H1 (cell line): ENCODE data around the gene RNF123. TPM values are rescaled to one million over a fixed set of nuclear protein-coding genes. Genes with fewer than 3 reads are reported as not detected.

Experiments
- CTCF ChIA-PET: fragments of 300-600 bp; sonication (Branson Sonifier 250); formaldehyde crosslinking; loops from one replicate; lab custom pipeline; 2021; ENCODE audit not compliant: partially characterized antibody; lab: Charles Lee
- POLR2A ChIA-PET: fragments of 300-600 bp; sonication (Branson Sonifier 250); formaldehyde crosslinking; loops from one replicate; lab custom pipeline; 2021; ENCODE audit warnings: inconsistent platforms; ENCODE audit not compliant: partially characterized antibody; lab: Charles Lee
- DNase-seq, 2 experiments: peaks; one replicate each; pipeline versions ENCODE4 v3.0.0 to v3.0.0-alpha.2; 2010 to 2022; ENCODE audit warnings: low spot score in 2 of 2, low read depth in 1 of 2, mixed read lengths in 1 of 2
- FAIRE-seq: peaks from 2 replicates; lab custom pipeline; 2011; peaks lifted over from hg19 to GRCh38; lab: Jason Lieb, UNC
- H2AFZ ChIP-seq: 2 replicates; pipeline ENCODE4 v1.8.1; 2012; ENCODE audit warnings: low read length, inconsistent platforms
- H2AK5ac ChIP-seq: 2 replicates; pipeline ENCODE4 v1.6.1; 2013; ENCODE audit warnings: low read depth, low read length
- H2BK120ac ChIP-seq: replicated peaks from 2 replicates; pipeline ENCODE3; 2013; ENCODE audit warnings: low read depth, low read length, inconsistent platforms
- H2BK12ac ChIP-seq: 2 replicates; pipeline ENCODE4 v1.6.1; 2013; ENCODE audit warnings: low read depth, low read length
- H2BK15ac ChIP-seq: 2 replicates; pipeline ENCODE4 v1.6.1; 2013; ENCODE audit warnings: low read length
- H2BK20ac ChIP-seq: 2 replicates; pipeline ENCODE4 v1.6.1; 2013; ENCODE audit warnings: low read length
- H2BK5ac ChIP-seq: 2 replicates; pipeline ENCODE4 v1.6.1; 2013; ENCODE audit warnings: low read depth, low read length
- H3K14ac ChIP-seq: 2 replicates; pipeline ENCODE4 v1.6.1; 2013; ENCODE audit warnings: inconsistent platforms; ENCODE audit not compliant: insufficient read length
- H3K18ac ChIP-seq: 2 replicates; pipeline ENCODE4 v1.6.1; 2013; ENCODE audit warnings: low read length; ENCODE audit errors: extremely low read depth
- H3K23ac ChIP-seq: 2 replicates; pipeline ENCODE4 v1.6.1; 2013; ENCODE audit warnings: inconsistent platforms; ENCODE audit not compliant: insufficient read length
- H3K23me2 ChIP-seq: 2 replicates; pipeline ENCODE4 v1.6.1; 2013; ENCODE audit warnings: low read depth, low read length
- H3K27ac ChIP-seq: 2 replicates; pipeline ENCODE4 v1.6.1; 2011; ENCODE audit warnings: low read depth, low read length, inconsistent platforms
- H3K27me3 ChIP-seq, 4 experiments: replicated peaks in 1 of 4; 1 replicate in 1 of 4; 2 replicates in 3 of 4; pipeline versions ENCODE4 v1.6.1 to v1.8.1; 2011 to 2013; ENCODE audit warnings: low read length in 3 of 4, mild to moderate bottlenecking in 3 of 4, inconsistent platforms in 2 of 4, mixed read lengths in 2 of 4, moderate library complexity in 1 of 4; ENCODE audit not compliant: control insufficient read depth in 3 of 4, insufficient read depth in 3 of 4; ENCODE audit errors: extremely low read depth in 1 of 4
- H3K36me3 ChIP-seq, 4 experiments: 2 replicates each; pipeline versions ENCODE4 v1.6.1 to v1.8.1; 2011 to 2013; ENCODE audit warnings: mild to moderate bottlenecking in 4 of 4, low read length in 3 of 4, moderate library complexity in 2 of 4, control low read depth in 1 of 4, inconsistent platforms in 1 of 4; ENCODE audit not compliant: insufficient read depth in 4 of 4, control insufficient read depth in 2 of 4
- H3K4ac ChIP-seq: replicated peaks from 2 replicates; pipeline ENCODE3; 2013; ENCODE audit warnings: low read length, low read depth, mixed read lengths, inconsistent platforms; ENCODE audit not compliant: insufficient read length
- H3K4me1 ChIP-seq, 4 experiments: replicated peaks in 1 of 4; 1 replicate in 1 of 4; 2 replicates in 3 of 4; pipeline versions ENCODE4 v1.6.1 to v1.8.1; 2011 to 2013; ENCODE audit warnings: low read length in 3 of 4, inconsistent platforms in 2 of 4, mixed read lengths in 1 of 4; ENCODE audit not compliant: insufficient read depth in 4 of 4, control insufficient read depth in 3 of 4
- H3K4me2 ChIP-seq, 2 experiments: 2 replicates each; pipeline versions ENCODE4 v1.6.1 to v1.8.1; 2011 to 2013; ENCODE audit warnings: low read depth in 2 of 2, low read length in 2 of 2, control low read depth in 1 of 2, inconsistent platforms in 1 of 2, mild to moderate bottlenecking in 1 of 2; ENCODE audit not compliant: insufficient read depth in 1 of 2
- H3K4me3 ChIP-seq, 4 experiments: fragments of 200-600, 300-600 bp in 1 of 4; sonication (generic), shearing (Covaris generic), sonication (Bioruptor Twin) in 1 of 4; 2 replicates each; pipeline versions ENCODE4 v1.5.1 to v1.8.1; 2011 to 2016; ENCODE audit warnings: low read length in 4 of 4, low read depth in 3 of 4, control low read depth in 2 of 4, inconsistent platforms in 2 of 4, mild to moderate bottlenecking in 2 of 4, mixed read lengths in 1 of 4, moderate library complexity in 1 of 4; ENCODE audit not compliant: insufficient read depth in 2 of 4; ENCODE audit errors: extremely low read depth in 1 of 4
- H3K56ac ChIP-seq: replicated peaks from 2 replicates; pipeline ENCODE3; 2013; ENCODE audit warnings: low read depth, mild to moderate bottlenecking, mixed read lengths, low read length, inconsistent platforms; ENCODE audit not compliant: insufficient read length
- H3K79me1 ChIP-seq: 2 replicates; pipeline ENCODE4 v1.6.1; 2013; ENCODE audit warnings: low read depth, low read length, control low read depth
- H3K79me2 ChIP-seq, 2 experiments: 2 replicates each; pipeline versions ENCODE4 v1.6.1 to v1.8.1; 2012 to 2013; ENCODE audit warnings: low read length in 2 of 2, mild to moderate bottlenecking in 2 of 2, inconsistent platforms in 1 of 2; ENCODE audit not compliant: insufficient read depth in 2 of 2, control insufficient read depth in 1 of 2
- H3K9ac ChIP-seq, 4 experiments: replicated peaks in 1 of 4; 1 replicate in 1 of 4; 2 replicates in 3 of 4; pipeline versions ENCODE4 v1.6.1 to v1.8.1; 2011 to 2013; ENCODE audit warnings: low read depth in 3 of 4, low read length in 3 of 4, control low read depth in 2 of 4, mild to moderate bottlenecking in 2 of 4, moderate library complexity in 2 of 4, inconsistent platforms in 1 of 4; ENCODE audit errors: extremely low read depth in 1 of 4
- H3K9me3 ChIP-seq, 2 experiments: 2 replicates each; pipeline versions ENCODE4 v1.6.1 to v1.8.1; 2012 to 2013; ENCODE audit warnings: mild to moderate bottlenecking in 2 of 2, moderate library complexity in 2 of 2, control low read depth in 1 of 2, inconsistent platforms in 1 of 2, low read depth in 1 of 2, low read length in 1 of 2, mixed read lengths in 1 of 2; ENCODE audit not compliant: insufficient read depth in 2 of 2
- H4K20me1 ChIP-seq, 2 experiments: replicated peaks in 1 of 2; 2 replicates each; pipeline versions ENCODE3 to v1.8.1; 2011 to 2013; ENCODE audit warnings: inconsistent platforms in 2 of 2, low read length in 2 of 2, mild to moderate bottlenecking in 1 of 2; ENCODE audit not compliant: insufficient read depth in 2 of 2, control insufficient read depth in 1 of 2
- H4K5ac ChIP-seq: 2 replicates; pipeline ENCODE4 v1.6.1; 2013; ENCODE audit warnings: low read length, low read depth, mixed read lengths, inconsistent platforms; ENCODE audit not compliant: insufficient read length
- H4K8ac ChIP-seq: 2 replicates; pipeline ENCODE4 v1.8.0; 2013; ENCODE audit warnings: mild to moderate bottlenecking, moderate library complexity, low read length, inconsistent platforms; ENCODE audit not compliant: insufficient read depth; ENCODE audit errors: extremely low read depth
- H4K91ac ChIP-seq: replicated peaks from 2 replicates; pipeline ENCODE3; 2013; ENCODE audit warnings: low read length, mixed read lengths, inconsistent platforms; ENCODE audit not compliant: insufficient read length
- ASH2L ChIP-seq: fragments of 200-600, 300-600 bp; sonication (generic); IDR thresholded peaks from one replicate; pipeline ENCODE4 v1.7.1; 2017; ENCODE audit warnings: low read length
- POLR2A ChIP-seq, 2 experiments: IDR thresholded peaks; 1 replicate in 1 of 2; 2 replicates in 1 of 2; pipeline ENCODE4 v1.6.1; 2011; ENCODE audit warnings: low read depth in 2 of 2, low read length in 2 of 2, mild to moderate bottlenecking in 2 of 2; ENCODE audit errors: control extremely low read depth in 1 of 2
- WGBS, 2 experiments: shearing (Covaris generic) in 1 of 2; methylation state at CpG; one replicate each; pipeline versions ENCODE4 v1.1.6 to v1.1.7; 2013 to 2015; ENCODE audit warnings: low lambda C conversion rate in 2 of 2, mixed read lengths in 2 of 2, inconsistent platforms in 1 of 2, low coverage in 1 of 2, missing lambda C conversion rate in 1 of 2; ENCODE audit not compliant: insufficient replicate concordance in 2 of 2, insufficient coverage in 1 of 2, insufficient read length in 1 of 2; ENCODE audit errors: extremely low coverage in 1 of 2, missing lambda C conversion rate in 1 of 2; 5-methylcytosine and 5-hydroxymethylcytosine counted together
- polyA plus RNA-seq, 7 experiments: library from polyadenylated mRNA; depleted of rRNA in 3 of 7; stranded (reverse) in 5 of 7; unstranded in 2 of 7; fragments of >200 nt in 5 of 7; fragments of 200-250 nt in 2 of 7; gene quantifications; 1 replicate in 5 of 7; 2 replicates in 1 of 7; 4 replicates in 1 of 7; pipeline versions ENCODE4 v1.2.1 to v1.2.3, GENCODE V29; 2011 to 2013; ENCODE audit warnings: missing spikeins in 2 of 7, mixed read lengths in 2 of 7
- total RNA-seq: library from RNA; stranded (reverse); fragmentation: NEBNext Ultra II Directional; extraction: Animal tissue kit (Norgen Biotek cat#: 25700); gene quantifications from 2 replicates; pipeline ENCODE4 v1.2.1, GENCODE V29; 2021

RNF123 gene
- total and polyA plus RNA-seq, 2 of the 8 experiments (the other 6 are each of a cell fraction or from before 2014, with no cell fraction given): 30.5 to 57.7 TPM

GRCh38 chr3:49715611-49716121 is 26.3 kb downstream of the RNF123 start:
- ChIA-PET POLR2A (interaction anchor here (0.9 to 7.3 kb wide), 6 partner anchors 8 to 152 kb away, joined by 3 to 57 read pairs (median 3); partner anchors contain the start of gene GMPPB), CTCF (interaction anchor here (0.5 to 7.8 kb wide), 3 partner anchors 13 to 190 kb away, joined by 3 to 127 read pairs (median 3); no protein-coding TSS in a partner anchor)
- Histone ChIP-seq H3K9me3 (no peaks in the 10 kb centered on the region), H3K4me3 (no peak overlapping the region), H2BK20ac (no peak overlapping the region), H3K79me2 (no peaks in the 10 kb centered on the region), H4K8ac (no peak overlapping the region; the same call in 1 of the 2 replicates), H2AK5ac (no peak overlapping the region), H3K27ac (no peak overlapping the region), H3K14ac (no peak overlapping the region), H2BK15ac (no peak overlapping the region), H3K4ac (no peak overlapping the region), H3K36me3 (no peaks in the 10 kb centered on the region; a peak in 1 of 8 replicates), H3K56ac (no peak overlapping the region), H3K18ac (no peak overlapping the region), H3K27me3 (no peaks in the 10 kb centered on the region), H2BK5ac (no peak overlapping the region), H2BK12ac (no peak overlapping the region), H3K79me1 (no peaks in the 10 kb centered on the region), H4K91ac (no peak overlapping the region), H4K20me1 (peaks cover under 1 to 13% of the 10 kb centered on the region in 2 experiments), H3K23ac (no peak overlapping the region), H3K4me2 (no peak overlapping the region), H3K9ac (no peak overlapping the region), H4K5ac (no peak overlapping the region), H2BK120ac (no peak overlapping the region), H3K23me2 (peaks cover 9% of the 10 kb centered on the region; the same call in 1 of the 2 replicates), H2AFZ (no peak overlapping the region), H3K4me1 (peaks cover 0 to 12% (median 9%) of the 10 kb centered on the region in 4 experiments; a peak in 5 of 7 replicates)
- DNase-seq (no peak), FAIRE-seq (no peak)
- TF ChIP-seq POLR2A (IDR thresholded peaks at IDR 0.05; ENCODE audit: control extremely low read depth in 1 of 2, low read depth in 2 of 2, low read length in 2 of 2) (peak in 1 of 2 experiments; percentile 12; a peak in 1 of 3 replicates), ASH2L (no peak)
- WGBS, 2 experiments: 88% methylated on average over 13 of the region's 13 CpGs; no CpG with 5 or more reads in 1 of the 2 experiments
